Uterus (tissue), 4 donors: ENCODE results near the gene P2RX3. TPM values are rescaled to one million over a fixed set of nuclear protein-coding genes. Genes with fewer than 3 reads are reported as not detected.

Experiments
- DNase-seq, 2 donors: peaks; one replicate each; pipeline ENCODE4 v3.0.0-alpha.2; 2019 to 2020
- H3K27ac ChIP-seq, 2 donors: fragments of 200-600 bp; sonication (generic); 1 replicate in 1 of 2; 2 replicates in 1 of 2; pipeline ENCODE4 v1.5.1; 2016 to 2018
- H3K27me3 ChIP-seq, 2 donors: fragments of 200-600 bp; sonication (generic); one replicate each; pipeline ENCODE4 v1.5.1; 2018 to 2019; ENCODE audit warnings: control low read depth in 1 of 2
- H3K36me3 ChIP-seq, 2 donors: fragments of 200-600 bp; sonication (generic); one replicate each; pipeline ENCODE4 v1.5.1; 2019; ENCODE audit warnings: control low read depth in 1 of 2
- H3K4me1 ChIP-seq, 2 donors: fragments of 200-600 bp; sonication (generic); one replicate each; pipeline ENCODE4 v1.5.1; 2018 to 2019; ENCODE audit warnings: control low read depth in 1 of 2
- H3K4me3 ChIP-seq, 2 donors: fragments of 200-600 bp; sonication (generic); 1 replicate in 1 of 2; 2 replicates in 1 of 2; pipeline ENCODE4 v1.5.1; 2018 to 2019; ENCODE audit warnings: mild to moderate bottlenecking in 1 of 2
- H3K9me3 ChIP-seq, 2 donors: fragments of 200-600 bp; sonication (generic); one replicate each; pipeline ENCODE4 v1.5.1; 2019; ENCODE audit warnings: control low read depth in 1 of 2
- CTCF ChIP-seq, 4 experiments: fragments of 200-600 bp in 2 of 4; fragments of 450-650 bp in 2 of 4; sonication (generic) in 2 of 4; IDR thresholded peaks; one replicate each; pipeline ENCODE4 v1.5.1; 2016 to 2019; ENCODE audit warnings: antibody characterized with exemption in 4 of 4, mild to moderate bottlenecking in 2 of 4, moderate library complexity in 1 of 4
- POLR2A ChIP-seq, 2 donors: fragments of 450-650 bp; IDR thresholded peaks; one replicate each; pipeline ENCODE4 v1.6.1; 2016; ENCODE audit warnings: antibody characterized with exemption in 2 of 2, mild to moderate bottlenecking in 1 of 2, moderate library complexity in 1 of 2
- intact Hi-C: fragments of 100-400 bp; cut with DNase I; formaldehyde crosslinking; loops from one replicate; pipeline ENCODE4 v1.15.1; 2023; ENCODE audit warnings: low total_unique reads
- total RNA-seq, 4 donors: library from RNA; depleted of rRNA in 3 of 4; stranded (reverse); fragments of >200 nt in 3 of 4; gene quantifications; one replicate each; pipeline versions ENCODE4 v1.1.0 to v1.2.4, GENCODE V29; 2014 to 2023
- donor health status: DM: yes; HTN: yes; CAD: no.

Gene P2RX3
- total RNA-seq, 4 donors from 2014 or later: 0.69 TPM; not detected in 3

GRCh38 chr11:57370251-57370650, 32.1 kb downstream of the P2RX3 start:
- H3K4me3 ChIP-seq: no peak overlapping the region
- TF ChIP-seq POLR2A (IDR thresholded peaks at IDR 0.05) (no peak), CTCF (IDR thresholded peaks at IDR 0.05) (no peak)
- no peak for DNase-seq
- no peaks in the 10 kb centered on the region for H3K9me3 ChIP-seq
- H3K27me3 ChIP-seq: no peaks in the 10 kb centered on the region
- no peaks in the 10 kb centered on the region for H3K36me3 ChIP-seq
- intact Hi-C loops: no loop called here
- H3K4me1 ChIP-seq: no peaks in the 10 kb centered on the region
- no peak overlapping the region for H3K27ac ChIP-seq

GRCh38 chr11:57370941-57371340, 32.8 kb downstream of the P2RX3 start:
- no peaks in the 10 kb centered on the region for H3K36me3 ChIP-seq
- H3K27me3 ChIP-seq: no peaks in the 10 kb centered on the region
- no peaks in the 10 kb centered on the region for H3K4me1 ChIP-seq
- H3K9me3 ChIP-seq: no peaks in the 10 kb centered on the region
- DNase-seq: no peak
- H3K4me3 ChIP-seq: no peak overlapping the region
- intact Hi-C loops: no loop called here
- TF ChIP-seq POLR2A (IDR thresholded peaks at IDR 0.05) (no peak), CTCF (IDR thresholded peaks at IDR 0.05) (no peak)
- H3K27ac ChIP-seq: no peak overlapping the region

- H3K27me3 ChIP-seq: no peaks in the 10 kb centered on the region
- no peak overlapping the region for H3K27ac ChIP-seq
- DNase-seq: no peak
- no peaks in the 10 kb centered on the region for H3K4me1 ChIP-seq
- H3K36me3 ChIP-seq: no peaks in the 10 kb centered on the region
- intact Hi-C loops: no loop called here
- H3K4me3 ChIP-seq: no peak overlapping the region
- TF ChIP-seq CTCF (IDR thresholded peaks at IDR 0.05) (no peak), POLR2A (IDR thresholded peaks at IDR 0.05) (no peak)
- H3K9me3 ChIP-seq: no peaks in the 10 kb centered on the region
These were observed 35.0 kb downstream of the P2RX3 start for GRCh38 chr11:57373146-57373545.

GRCh38 chr11:57374966-57375365, 36.8 kb downstream of the P2RX3 start:
- TF ChIP-seq CTCF (IDR thresholded peaks at IDR 0.05): no peak
- TF ChIP-seq POLR2A (IDR thresholded peaks at IDR 0.05): no peak
- Histone ChIP-seq H3K27ac (no peak overlapping the region), H3K9me3 (no peaks in the 10 kb centered on the region), H3K4me1 (no peaks in the 10 kb centered on the region), H3K36me3 (no peaks in the 10 kb centered on the region), H3K4me3 (no peak overlapping the region), H3K27me3 (no peaks in the 10 kb centered on the region)
- no peak for DNase-seq
- intact Hi-C loops: no loop called here

- H3K36me3 ChIP-seq: no peaks in the 10 kb centered on the region
- H3K9me3 ChIP-seq: no peaks in the 10 kb centered on the region
- H3K27ac ChIP-seq: no peak overlapping the region
- no peak for DNase-seq
- intact Hi-C loops: no loop called here
- no peak overlapping the region for H3K4me3 ChIP-seq
- no peaks in the 10 kb centered on the region for H3K27me3 ChIP-seq
- no peaks in the 10 kb centered on the region for H3K4me1 ChIP-seq
- no peak for TF ChIP-seq POLR2A (IDR thresholded peaks at IDR 0.05)
- TF ChIP-seq CTCF (IDR thresholded peaks at IDR 0.05): no peak
These were observed 37.3 kb downstream of the P2RX3 start for GRCh38 chr11:57375490-57375889.
